H1 (cell line): ENCODE results near the gene CDH1. TPM values are rescaled to one million over a fixed set of nuclear protein-coding genes. Genes with fewer than 3 reads are reported as not detected.

ENCODE experiments used
- ATF2 ChIP-seq: IDR thresholded peaks from 2 replicates; pipeline ENCODE4 v1.6.1; 2012; ENCODE audit warnings: low read length, inconsistent platforms
- CTCF ChIP-seq, 3 experiments: IDR thresholded peaks; 1 replicate in 2 of 3; 2 replicates in 1 of 3; pipeline versions ENCODE4 v1.5.1 to v1.6.1; 2011; ENCODE audit warnings: low read length in 3 of 3, mild to moderate bottlenecking in 3 of 3, inconsistent platforms in 2 of 3, low read depth in 1 of 3, moderate library complexity in 1 of 3; ENCODE audit not compliant: insufficient read depth in 1 of 3; ENCODE audit errors: control extremely low read depth in 1 of 3
- polyA plus RNA-seq, 7 experiments: library from polyadenylated mRNA; depleted of rRNA in 3 of 7; stranded (reverse) in 5 of 7; unstranded in 2 of 7; fragments of >200 nt in 5 of 7; fragments of 200-250 nt in 2 of 7; gene quantifications; 1 replicate in 5 of 7; 2 replicates in 1 of 7; 4 replicates in 1 of 7; pipeline versions ENCODE4 v1.2.1 to v1.2.3, GENCODE V29; 2011 to 2013; ENCODE audit warnings: missing spikeins in 2 of 7, mixed read lengths in 2 of 7
- total RNA-seq: library from RNA; stranded (reverse); fragmentation: NEBNext Ultra II Directional; extraction: Animal tissue kit (Norgen Biotek cat#: 25700); gene quantifications from 2 replicates; pipeline ENCODE4 v1.2.1, GENCODE V29; 2021

Gene CDH1
- total and polyA plus RNA-seq, 2 of the 8 experiments (the other 6 are each of a cell fraction or from before 2014, with no cell fraction given), result 133 to 265 TPM

DNA sequence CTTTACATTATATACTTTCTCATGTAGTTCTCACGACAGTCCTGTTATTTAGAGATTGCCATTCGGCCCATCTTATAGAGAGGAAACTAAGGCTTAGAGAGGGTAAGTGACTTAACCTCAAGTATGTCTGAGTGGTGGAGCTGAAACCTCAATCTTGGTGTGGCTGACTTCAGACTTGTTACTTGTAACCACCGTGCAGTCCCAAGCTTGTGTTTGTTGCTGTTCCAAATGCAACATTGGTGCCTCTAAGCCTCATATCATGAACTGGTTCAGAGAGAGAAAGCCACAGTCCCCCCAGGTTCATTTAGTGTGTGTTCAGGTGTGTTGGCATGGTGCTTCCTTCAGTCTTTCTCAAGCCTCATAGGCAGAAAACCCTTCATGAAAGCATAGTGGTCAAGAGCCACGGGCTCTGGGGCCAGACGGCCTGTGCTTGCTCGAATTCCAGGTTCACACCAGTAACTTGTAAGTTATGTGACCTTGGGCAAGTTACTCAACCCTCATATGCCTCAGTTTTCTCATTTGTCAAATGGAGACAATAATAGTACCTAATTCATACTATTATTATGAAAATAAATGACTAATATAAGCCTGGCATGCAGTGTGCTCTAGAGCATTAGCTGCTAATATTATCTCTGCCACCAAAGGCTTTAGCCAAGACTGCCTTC lies 39.9 kb downstream of the CDH1 start (continued):
- TF ChIP-seq CTCF (IDR thresholded peaks at IDR 0.05; ENCODE audit: control extremely low read depth in 1 of 3, insufficient read depth in 1 of 3, low read depth in 1 of 3, low read length in 3 of 3), result no peak
- TF ChIP-seq ATF2, result no peak
